H1 (cell line): ENCODE measurements around the gene TMEM18. TPM values are rescaled to one million over a fixed set of nuclear protein-coding genes. Genes with fewer than 3 reads are reported as not detected.

ENCODE experiments used
- ATF3 ChIP-seq: IDR thresholded peaks from 2 replicates; pipeline ENCODE4 v1.6.1; 2011; ENCODE audit warnings: low read depth, mild to moderate bottlenecking, low read length; ENCODE audit not compliant: insufficient read depth
- CBX5 ChIP-seq: fragments of 300-800, 300-1000 bp; sonication (generic); IDR thresholded peaks from 2 replicates; pipeline ENCODE4 v1.7.1; 2016; ENCODE audit warnings: antibody characterized with exemption, low read length, low read depth
- CHD1 ChIP-seq: IDR thresholded peaks from 2 replicates; pipeline ENCODE4 v1.6.1; 2012; ENCODE audit warnings: low read depth, low read length, improper control_type of control experiment
- CHD7 ChIP-seq: fragments of 300-600 bp; sonication (generic); IDR thresholded peaks from 2 replicates; pipeline ENCODE4 v1.7.1; 2012; ENCODE audit warnings: low read length, moderate library complexity, mild to moderate bottlenecking, inconsistent platforms; ENCODE audit not compliant: insufficient replicate concordance
- CREB1 ChIP-seq: IDR thresholded peaks from 2 replicates; pipeline ENCODE4 v1.6.1; 2012; ENCODE audit warnings: inconsistent platforms
- JUND ChIP-seq: IDR thresholded peaks from 2 replicates; pipeline ENCODE4 v1.6.1; 2011; ENCODE audit warnings: mild to moderate bottlenecking, improper control_type of control experiment, low read length
- KDM1A ChIP-seq: fragments of 200-600, 300-600 bp; sonication (generic); IDR thresholded peaks from 2 replicates; pipeline ENCODE4 v1.7.1; 2016; ENCODE audit warnings: mild to moderate bottlenecking, low read length, borderline replicate concordance
- KDM5A ChIP-seq: fragments of 200-600 bp; IDR thresholded peaks from 2 replicates; pipeline ENCODE4 v1.7.1; 2012; ENCODE audit warnings: mild to moderate bottlenecking, low read length, inconsistent platforms, mixed read lengths
- MAFK ChIP-seq: IDR thresholded peaks from 2 replicates; pipeline ENCODE4 v1.6.1; 2012; ENCODE audit warnings: low read depth, mild to moderate bottlenecking, improper control_type of control experiment, low read length
- TAF1 ChIP-seq: IDR thresholded peaks from 2 replicates; pipeline ENCODE4 v1.6.1; 2011; ENCODE audit warnings: mild to moderate bottlenecking, low read depth, low read length
- TEAD4 ChIP-seq: IDR thresholded peaks from 2 replicates; pipeline ENCODE4 v1.6.1; 2012; ENCODE audit warnings: low read depth, low read length, inconsistent platforms, mixed read lengths
- ZNF274 ChIP-seq: IDR thresholded peaks from 2 replicates; pipeline ENCODE4 v1.7.0; 2012; ENCODE audit warnings: low read length, borderline replicate concordance; ENCODE audit errors: extremely low read depth
- polyA plus RNA-seq, 7 experiments: library from polyadenylated mRNA; depleted of rRNA in 3 of 7; stranded (reverse) in 5 of 7; unstranded in 2 of 7; fragments of >200 nt in 5 of 7; fragments of 200-250 nt in 2 of 7; gene quantifications; 1 replicate in 5 of 7; 2 replicates in 1 of 7; 4 replicates in 1 of 7; pipeline versions ENCODE4 v1.2.1 to v1.2.3, GENCODE V29; 2011 to 2013; ENCODE audit warnings: missing spikeins in 2 of 7, mixed read lengths in 2 of 7
- total RNA-seq: library from RNA; stranded (reverse); fragmentation: NEBNext Ultra II Directional; extraction: Animal tissue kit (Norgen Biotek cat#: 25700); gene quantifications from 2 replicates; pipeline ENCODE4 v1.2.1, GENCODE V29; 2021

TMEM18 gene
- total and polyA plus RNA-seq, 2 of the 8 experiments (the other 6 are each of a cell fraction or from before 2014, with no cell fraction given) = 22.4 to 27.1 TPM

- no peak for TF ChIP-seq CHD7
- no peak for TF ChIP-seq MAFK
- no peak for TF ChIP-seq CHD1
- no peak for TF ChIP-seq KDM5A
- no peak for TF ChIP-seq ZNF274
- TF ChIP-seq TAF1 = no peak
- no peak for TF ChIP-seq CBX5
- TF ChIP-seq ATF3 = no peak
- TF ChIP-seq KDM1A = no peak
- TF ChIP-seq CREB1 = no peak
- TF ChIP-seq JUND = no peak
- TF ChIP-seq TEAD4 = no peak
Measured at GRCh38 chr2:634041-634440, 43.2 kb downstream of the TMEM18 start (continued).
